IPS-20b (cell line): ENCODE data around the gene PLXNA3.

Source experiments
- H3K27ac ChIP-seq: one replicate; pipeline ENCODE4 v1.5.1; 2013; ENCODE audit warnings: low read length
- H3K27me3 ChIP-seq: 2 replicates; pipeline ENCODE4 v1.6.1; 2013; ENCODE audit warnings: mild to moderate bottlenecking, low read length, inconsistent platforms; ENCODE audit not compliant: insufficient read depth
- H3K36me3 ChIP-seq: 2 replicates; pipeline ENCODE4 v1.6.1; 2013; ENCODE audit warnings: low read depth, mild to moderate bottlenecking, inconsistent platforms, low read length, moderate library complexity; ENCODE audit not compliant: insufficient read depth
- H3K4me1 ChIP-seq: 2 replicates; pipeline ENCODE4 v1.6.1; 2013; ENCODE audit warnings: mild to moderate bottlenecking, control low read depth, inconsistent platforms, low read length, moderate library complexity; ENCODE audit not compliant: insufficient read depth
- H3K4me3 ChIP-seq: 2 replicates; pipeline ENCODE4 v1.5.1; 2013; ENCODE audit warnings: mild to moderate bottlenecking, low read length, inconsistent platforms
- H3K9ac ChIP-seq: 2 replicates; pipeline ENCODE4 v1.6.1; 2013; ENCODE audit warnings: low read depth, mild to moderate bottlenecking, inconsistent platforms, low read length, moderate library complexity
- H3K9me3 ChIP-seq: 2 replicates; pipeline ENCODE4 v1.6.1; 2013; ENCODE audit warnings: mild to moderate bottlenecking, low read depth, low read length, inconsistent platforms; ENCODE audit not compliant: insufficient read depth

Gene PLXNA3

GRCh38 chrX:154512879-154513553 is 54.9 kb downstream of the PLXNA3 start:
- Histone ChIP-seq H3K36me3 (no peaks in the 10 kb centered on the region), H3K27me3 (no peaks in the 10 kb centered on the region), H3K9me3 (no peaks in the 10 kb centered on the region)

DNA sequence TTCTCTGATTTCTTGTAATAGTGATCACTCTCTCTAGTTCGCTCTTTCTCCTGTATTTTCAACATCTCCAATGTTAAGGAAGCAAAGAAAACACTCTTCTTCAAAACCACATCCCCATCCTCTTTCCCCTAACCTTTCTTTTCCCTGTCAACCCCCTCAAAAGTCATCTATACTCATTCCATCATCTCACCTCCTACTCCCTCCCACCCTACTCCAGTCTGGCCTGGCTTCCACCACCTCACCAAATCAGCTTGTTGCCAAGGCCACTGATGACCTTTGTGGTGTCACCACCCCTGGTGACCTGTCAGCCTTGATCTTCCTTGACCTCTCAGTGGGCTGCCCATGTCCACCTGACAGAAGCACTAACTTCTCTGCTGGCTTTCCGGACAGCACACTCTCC is 55.6 kb downstream of the PLXNA3 start:
- Histone ChIP-seq H3K36me3 (no peaks in the 10 kb centered on the region), H3K4me3 (no peak overlapping the region), H3K27ac (no peak overlapping the region), H3K9ac (no peak overlapping the region), H3K4me1 (peaks cover 4% of the 10 kb centered on the region; the same call in 1 of the 2 replicates), H3K9me3 (no peaks in the 10 kb centered on the region), H3K27me3 (no peaks in the 10 kb centered on the region)

More at GRCh38 chrX:154512879-154513553, 54.9 kb downstream of the PLXNA3 start:
- peaks cover 2% of the 10 kb centered on the region; the same call in 1 of the 2 replicates for H3K4me1 ChIP-seq
- H3K9ac ChIP-seq: no peak overlapping the region
- H3K4me3 ChIP-seq: no peak overlapping the region
- H3K27ac ChIP-seq: no peak overlapping the region

GRCh38 chrX:154515090-154515965 is 57.2 kb downstream of the PLXNA3 start:
- Histone ChIP-seq H3K4me3 (peak overlapping the region; percentile 68), H3K9me3 (no peaks in the 10 kb centered on the region), H3K27me3 (no peaks in the 10 kb centered on the region), H3K9ac (peak overlapping the region; percentile 51; the same call in 1 of the 2 replicates), H3K27ac (no peak overlapping the region), H3K36me3 (no peaks in the 10 kb centered on the region), H3K4me1 (peaks cover 4% of the 10 kb centered on the region; the same call in 1 of the 2 replicates)

GRCh38 chrX:154515966-154516655 is 58.0 kb downstream of the PLXNA3 start, which contains the start of gene FAM3A:
FAM3A (minus strand) TSS chrX:154516232; CDS start chrX:154515772, 460 bp downstream.
- Histone ChIP-seq H3K4me1 (peaks cover 4% of the 10 kb centered on the region; the same call in 1 of the 2 replicates), H3K27ac (peak within 1 kb of the TSS; percentile 16), H3K36me3 (no peaks in the 10 kb centered on the region), H3K27me3 (no peaks in the 10 kb centered on the region), H3K9ac (peak within 1 kb of the TSS; percentile 65; the same call in 1 of the 2 replicates), H3K4me3 (peak within 1 kb of the TSS; percentile 68), H3K9me3 (no peaks in the 10 kb centered on the region)

DNA sequence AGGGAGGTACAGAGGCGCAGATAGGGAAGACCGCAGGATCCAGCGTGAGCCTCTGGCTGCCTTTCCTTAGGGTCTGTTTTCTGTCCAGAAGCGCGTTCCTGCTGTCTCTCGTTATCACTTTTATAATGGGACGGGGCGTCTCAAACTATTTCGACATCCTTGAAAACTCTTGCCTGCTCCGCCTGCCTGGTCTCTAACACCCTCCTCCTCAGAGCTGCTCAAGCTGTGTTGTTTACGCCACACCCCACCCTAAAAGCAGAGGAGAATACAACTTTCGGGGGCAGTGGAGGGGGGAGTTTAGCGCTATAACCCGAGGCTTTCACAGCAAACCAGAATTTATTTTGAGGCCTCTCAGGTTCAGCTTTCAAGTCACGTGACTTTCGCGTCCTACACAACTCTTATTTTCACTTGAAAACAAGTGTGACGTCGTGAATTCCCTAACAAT is 58.6 kb downstream of the PLXNA3 start:
- peak overlapping the region; percentile 16 for H3K27ac ChIP-seq
- H3K4me1 ChIP-seq: peaks cover 4% of the 10 kb centered on the region; the same call in 1 of the 2 replicates
- H3K9me3 ChIP-seq: no peaks in the 10 kb centered on the region
- H3K36me3 ChIP-seq: no peaks in the 10 kb centered on the region
- peak overlapping the region; percentile 65; the same call in 1 of the 2 replicates for H3K9ac ChIP-seq
- no peaks in the 10 kb centered on the region for H3K27me3 ChIP-seq
- H3K4me3 ChIP-seq: peak overlapping the region; percentile 63

DNA sequence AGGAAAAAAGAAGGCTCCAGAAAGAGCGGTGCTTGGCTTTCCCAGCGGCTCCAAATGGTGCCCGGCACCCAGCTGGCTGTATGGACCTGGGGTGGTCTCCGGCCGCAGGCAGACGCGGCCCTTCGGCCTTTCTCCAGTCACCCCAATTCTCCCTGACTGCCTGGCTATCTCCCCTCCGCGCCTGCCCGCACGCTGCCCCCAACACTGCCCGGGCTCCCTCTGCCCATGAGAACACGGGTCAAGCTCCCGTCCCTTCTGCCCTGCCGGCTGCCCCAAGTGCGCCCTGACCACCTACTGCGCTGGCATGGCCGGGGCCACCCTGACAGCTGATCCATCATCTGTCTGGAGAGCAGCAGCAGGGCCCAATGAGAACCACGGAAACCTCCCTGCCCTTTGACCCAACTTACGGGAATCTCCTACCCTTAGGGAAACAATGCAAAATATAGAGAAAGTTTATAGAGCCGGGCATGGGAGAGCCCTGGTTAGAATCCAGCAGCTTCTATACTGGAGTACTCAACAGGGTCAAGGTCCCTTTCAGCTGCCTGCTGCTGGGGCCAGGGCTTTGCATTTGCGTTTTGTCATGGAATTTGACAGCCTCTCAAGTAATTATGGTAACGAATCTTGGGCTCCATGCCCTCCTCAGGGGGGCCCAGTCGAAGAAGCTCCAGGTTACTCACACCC is 59.2 kb downstream of the PLXNA3 start:
- Histone ChIP-seq H3K9me3 (no peaks in the 10 kb centered on the region), H3K36me3 (no peaks in the 10 kb centered on the region), H3K27me3 (no peaks in the 10 kb centered on the region; the same call in 1 of the 2 replicates), H3K4me3 (peak overlapping the region; percentile 63; the same call in 1 of the 2 replicates), H3K4me1 (peaks cover 4% of the 10 kb centered on the region; the same call in 1 of the 2 replicates), H3K9ac (peak overlapping the region; percentile 65; the same call in 1 of the 2 replicates), H3K27ac (no peak overlapping the region)

- Histone ChIP-seq H3K4me1 (peaks cover 4% of the 10 kb centered on the region; the same call in 1 of the 2 replicates), H3K9ac (no peak overlapping the region), H3K36me3 (no peaks in the 10 kb centered on the region), H3K27me3 (peaks cover 15% of the 10 kb centered on the region; the same call in 1 of the 2 replicates), H3K4me3 (no peak overlapping the region), H3K9me3 (no peaks in the 10 kb centered on the region), H3K27ac (no peak overlapping the region)
These were observed 61.3 kb downstream of the PLXNA3 start for GRCh38 chrX:154519389-154519788.

- Histone ChIP-seq H3K27me3 (peaks cover 36% of the 10 kb centered on the region), H3K27ac (no peak overlapping the region), H3K4me1 (0 out of 2 replicates have a peak, but pooled peaks cover 4% of the 10 kb centered on the region), H3K36me3 (no peaks in the 10 kb centered on the region), H3K9me3 (no peaks in the 10 kb centered on the region), H3K9ac (no peak overlapping the region), H3K4me3 (no peak overlapping the region)
These were observed 67.8 kb downstream of the PLXNA3 start for GRCh38 chrX:154525606-154526490.

- Histone ChIP-seq H3K9ac (peak overlapping the region; percentile 63; the same call in 1 of the 2 replicates), H3K36me3 (0 out of 2 replicates have a peak, but pooled peaks cover under 1% of the 10 kb centered on the region), H3K27ac (no peak overlapping the region), H3K27me3 (peaks cover 36% of the 10 kb centered on the region), H3K9me3 (no peaks in the 10 kb centered on the region), H3K4me1 (0 out of 2 replicates have a peak, but pooled peaks cover 4% of the 10 kb centered on the region), H3K4me3 (peak overlapping the region; percentile 63; the same call in 1 of the 2 replicates)
These were observed 69.0 kb downstream of the PLXNA3 start for GRCh38 chrX:154526901-154527675.
